GM18505 (cell line): ENCODE results near the gene PPP4R3C.
"Not testable (repeated sequence)": the region's sequence is repeated elsewhere in the genome, so short reads cannot be mapped to it uniquely, and the experiment has no call there.

Experiments
- ATAC-seq: cut with Tn5 transposase; IDR thresholded peaks from one replicate; pipeline ENCODE4 v1.9.1; 2021; ENCODE audit not compliant: unreplicated experiment
- POLR2A ChIP-seq: IDR thresholded peaks from 4 replicates; pipeline ENCODE4 v1.6.1; 2011; ENCODE audit warnings: borderline replicate concordance; ENCODE audit not compliant: insufficient read depth, insufficient read length; ENCODE audit errors: extremely low read depth

PPP4R3C gene

GRCh38 chrX:27463187-27463586, at the start of gene PPP4R3C:
PPP4R3C (minus strand) TSS chrX:27463341; CDS start chrX:27463296, 45 bp downstream.
- no peak for TF ChIP-seq POLR2A
- no peak for ATAC-seq

- TF ChIP-seq POLR2A: no peak
Measured at GRCh38 chrX:27491397-27491796, 28.3 kb upstream of the PPP4R3C start.

GRCh38 chrX:27466051-27466450, 2.9 kb upstream of the PPP4R3C start:
- no peak for TF ChIP-seq POLR2A
- ATAC-seq: no peak

More at GRCh38 chrX:27491397-27491796, 28.3 kb upstream of the PPP4R3C start:
- ATAC-seq: no peak

GRCh38 chrX:27465036-27465435, 1.9 kb upstream of the PPP4R3C start:
- TF ChIP-seq POLR2A: no peak
- no peak for ATAC-seq

GRCh38 chrX:27459129-27459528, 4.0 kb downstream of the PPP4R3C start:
- ATAC-seq: not testable (repeated sequence)

GRCh38 chrX:27458544-27458943, 4.6 kb downstream of the PPP4R3C start:
- ATAC-seq: not testable (repeated sequence)

- no peak for TF ChIP-seq POLR2A
- no peak for ATAC-seq
Measured at GRCh38 chrX:27451324-27451723, 11.8 kb downstream of the PPP4R3C start.

GRCh38 chrX:27446423-27446822, 16.7 kb downstream of the PPP4R3C start:
- ATAC-seq: no peak
- no peak for TF ChIP-seq POLR2A

- no peak for TF ChIP-seq POLR2A
- ATAC-seq: no peak
Measured at GRCh38 chrX:27445438-27445837, 17.7 kb downstream of the PPP4R3C start.

GRCh38 chrX:27444093-27444908, 18.8 kb downstream of the PPP4R3C start:
- TF ChIP-seq POLR2A: no peak
- peak; percentile 85 for ATAC-seq

- not testable (repeated sequence) for ATAC-seq
Measured at GRCh38 chrX:27442392-27442791, 20.7 kb downstream of the PPP4R3C start.

- no peak for TF ChIP-seq POLR2A
- no peak for ATAC-seq
Measured at GRCh38 chrX:27439771-27440170, 23.4 kb downstream of the PPP4R3C start.

GRCh38 chrX:27438937-27439336, 24.2 kb downstream of the PPP4R3C start:
- no peak for TF ChIP-seq POLR2A
- no peak for ATAC-seq

GRCh38 chrX:27435031-27435430, 28.1 kb downstream of the PPP4R3C start:
- no peak for TF ChIP-seq POLR2A
- ATAC-seq: no peak
